Measurements from ENCODE around the gene EPAS1. TPM values are rescaled to one million over a fixed set of nuclear protein-coding genes. Genes with fewer than 3 reads are reported as not detected.

Gene EPAS1
- total RNA-seq, 1 experiment from 2014 or later, result 8.5 TPM

DNA sequence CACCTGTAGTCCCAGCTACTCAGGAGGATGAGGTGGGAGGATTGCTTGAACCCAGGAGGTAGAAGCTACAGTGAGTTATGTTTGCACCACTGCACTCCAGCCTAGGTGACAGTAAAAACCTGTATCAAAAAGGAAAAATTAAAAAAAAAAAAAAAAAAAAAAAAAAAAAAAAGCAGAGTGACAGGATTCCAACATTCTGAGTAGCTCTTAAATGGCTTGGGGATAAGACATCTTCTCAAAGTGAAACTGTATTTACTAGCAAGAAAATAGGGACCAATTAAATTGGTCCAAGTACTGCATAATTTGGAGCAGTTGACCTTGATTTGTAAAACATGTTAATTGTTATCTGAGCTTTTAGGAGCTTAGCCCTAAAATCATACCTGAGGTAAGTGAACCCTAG is 116.4 kb downstream of the EPAS1 start:
- no peak for ATAC-seq
- Mint-ChIP-seq H3K36me3 (peaks cover 26% of the 10 kb centered on the region), H3K27me3 (ENCODE audit: low read depth) (no peaks in the 10 kb centered on the region), H3K4me1 (peaks cover 5% of the 10 kb centered on the region; the same call in 1 of the 2 replicates), H3K9me3 (peaks cover 34% of the 10 kb centered on the region), H3K27ac (no peak overlapping the region), H3K4me3 (no peak overlapping the region)
- TF ChIP-seq, protein P1, sequence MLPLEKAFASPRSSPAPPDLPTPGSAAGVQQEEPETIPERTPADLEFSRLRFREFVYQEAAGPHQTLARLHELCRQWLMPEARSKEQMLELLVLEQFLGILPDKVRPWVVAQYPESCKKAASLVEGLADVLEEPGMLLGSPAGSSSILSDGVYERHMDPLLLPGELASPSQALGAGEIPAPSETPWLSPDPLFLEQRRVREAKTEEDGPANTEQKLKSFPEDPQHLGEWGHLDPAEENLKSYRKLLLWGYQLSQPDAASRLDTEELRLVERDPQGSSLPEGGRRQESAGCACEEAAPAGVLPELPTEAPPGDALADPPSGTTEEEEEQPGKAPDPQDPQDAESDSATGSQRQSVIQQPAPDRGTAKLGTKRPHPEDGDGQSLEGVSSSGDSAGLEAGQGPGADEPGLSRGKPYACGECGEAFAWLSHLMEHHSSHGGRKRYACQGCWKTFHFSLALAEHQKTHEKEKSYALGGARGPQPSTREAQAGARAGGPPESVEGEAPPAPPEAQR (CRISPR knock-in tag; IDR thresholded peaks at IDR 0.05), result no peak
- TF ChIP-seq, protein P2, sequence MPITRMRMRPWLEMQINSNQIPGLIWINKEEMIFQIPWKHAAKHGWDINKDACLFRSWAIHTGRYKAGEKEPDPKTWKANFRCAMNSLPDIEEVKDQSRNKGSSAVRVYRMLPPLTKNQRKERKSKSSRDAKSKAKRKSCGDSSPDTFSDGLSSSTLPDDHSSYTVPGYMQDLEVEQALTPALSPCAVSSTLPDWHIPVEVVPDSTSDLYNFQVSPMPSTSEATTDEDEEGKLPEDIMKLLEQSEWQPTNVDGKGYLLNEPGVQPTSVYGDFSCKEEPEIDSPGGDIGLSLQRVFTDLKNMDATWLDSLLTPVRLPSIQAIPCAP (CRISPR knock-in tag; IDR thresholded peaks at IDR 0.05), result no peak
- TF ChIP-seq, protein P3, sequence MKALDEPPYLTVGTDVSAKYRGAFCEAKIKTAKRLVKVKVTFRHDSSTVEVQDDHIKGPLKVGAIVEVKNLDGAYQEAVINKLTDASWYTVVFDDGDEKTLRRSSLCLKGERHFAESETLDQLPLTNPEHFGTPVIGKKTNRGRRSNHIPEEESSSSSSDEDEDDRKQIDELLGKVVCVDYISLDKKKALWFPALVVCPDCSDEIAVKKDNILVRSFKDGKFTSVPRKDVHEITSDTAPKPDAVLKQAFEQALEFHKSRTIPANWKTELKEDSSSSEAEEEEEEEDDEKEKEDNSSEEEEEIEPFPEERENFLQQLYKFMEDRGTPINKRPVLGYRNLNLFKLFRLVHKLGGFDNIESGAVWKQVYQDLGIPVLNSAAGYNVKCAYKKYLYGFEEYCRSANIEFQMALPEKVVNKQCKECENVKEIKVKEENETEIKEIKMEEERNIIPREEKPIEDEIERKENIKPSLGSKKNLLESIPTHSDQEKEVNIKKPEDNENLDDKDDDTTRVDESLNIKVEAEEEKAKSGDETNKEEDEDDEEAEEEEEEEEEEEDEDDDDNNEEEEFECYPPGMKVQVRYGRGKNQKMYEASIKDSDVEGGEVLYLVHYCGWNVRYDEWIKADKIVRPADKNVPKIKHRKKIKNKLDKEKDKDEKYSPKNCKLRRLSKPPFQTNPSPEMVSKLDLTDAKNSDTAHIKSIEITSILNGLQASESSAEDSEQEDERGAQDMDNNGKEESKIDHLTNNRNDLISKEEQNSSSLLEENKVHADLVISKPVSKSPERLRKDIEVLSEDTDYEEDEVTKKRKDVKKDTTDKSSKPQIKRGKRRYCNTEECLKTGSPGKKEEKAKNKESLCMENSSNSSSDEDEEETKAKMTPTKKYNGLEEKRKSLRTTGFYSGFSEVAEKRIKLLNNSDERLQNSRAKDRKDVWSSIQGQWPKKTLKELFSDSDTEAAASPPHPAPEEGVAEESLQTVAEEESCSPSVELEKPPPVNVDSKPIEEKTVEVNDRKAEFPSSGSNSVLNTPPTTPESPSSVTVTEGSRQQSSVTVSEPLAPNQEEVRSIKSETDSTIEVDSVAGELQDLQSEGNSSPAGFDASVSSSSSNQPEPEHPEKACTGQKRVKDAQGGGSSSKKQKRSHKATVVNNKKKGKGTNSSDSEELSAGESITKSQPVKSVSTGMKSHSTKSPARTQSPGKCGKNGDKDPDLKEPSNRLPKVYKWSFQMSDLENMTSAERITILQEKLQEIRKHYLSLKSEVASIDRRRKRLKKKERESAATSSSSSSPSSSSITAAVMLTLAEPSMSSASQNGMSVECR (CRISPR knock-in tag; IDR thresholded peaks at IDR 0.05; ENCODE audit: borderline replicate concordance), result no peak
- TF ChIP-seq SOX15 (CRISPR knock-in tag; IDR thresholded peaks at IDR 0.05), result no peak
- CTCF ChIA-PET, result interaction anchor here (1.4 kb wide), 1 partner anchor 355 kb away, joined by 3 read pairs; no protein-coding TSS in a partner anchor
- POLR2A ChIA-PET, result no interaction called here
- DNase-seq (ENCODE audit: low spot score), result no peak

DNA sequence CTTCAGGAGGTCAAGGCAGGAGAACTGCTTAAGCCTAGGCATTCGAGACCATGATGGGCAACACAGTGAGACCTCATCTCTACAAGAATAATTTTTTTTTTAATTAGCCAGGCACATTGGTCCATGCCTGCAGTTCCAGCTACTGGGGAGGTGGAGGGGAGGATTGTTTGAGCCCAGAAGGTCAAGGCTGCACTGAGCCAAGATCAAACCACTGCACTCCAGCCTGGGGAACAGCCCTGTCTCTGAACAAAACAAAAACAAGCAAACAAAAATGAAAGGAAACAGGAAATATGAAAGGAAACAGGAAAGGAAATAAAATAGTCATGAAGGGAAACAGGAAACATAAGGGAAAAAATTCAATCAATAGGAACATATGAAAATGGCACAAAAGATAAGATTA is 117.5 kb downstream of the EPAS1 start:
- POLR2A ChIA-PET, result no interaction called here
- TF ChIP-seq SP1 (CRISPR knock-in tag; conservative IDR thresholded peaks at IDR 0.05) (no peak), ZNF671 (CRISPR knock-in tag; IDR thresholded peaks at IDR 0.05) (no peak), GABPB1 (CRISPR knock-in tag; IDR thresholded peaks at IDR 0.05) (no peak), HMGA2 (CRISPR knock-in tag; IDR thresholded peaks at IDR 0.05) (no peak), FOXJ3 (CRISPR knock-in tag; IDR thresholded peaks at IDR 0.05; ENCODE audit: borderline replicate concordance) (no peak), ZNF396 (CRISPR knock-in tag; IDR thresholded peaks at IDR 0.05; ENCODE audit: borderline replicate concordance) (no peak), GTF2I (CRISPR knock-in tag; conservative IDR thresholded peaks at IDR 0.05) (no peak), NFYB (CRISPR knock-in tag; conservative IDR thresholded peaks at IDR 0.05; ENCODE audit: low read depth) (no peak), ZNF263 (CRISPR knock-in tag; IDR thresholded peaks at IDR 0.05; ENCODE audit: low read depth) (no peak), JAZF1 (CRISPR knock-in tag; IDR thresholded peaks at IDR 0.05) (no peak), ZNF138 (CRISPR knock-in tag; conservative IDR thresholded peaks at IDR 0.05) (no peak), OVOL2 (CRISPR knock-in tag; IDR thresholded peaks at IDR 0.05; ENCODE audit: borderline replicate concordance) (no peak)
- TF ChIP-seq, protein P4, sequence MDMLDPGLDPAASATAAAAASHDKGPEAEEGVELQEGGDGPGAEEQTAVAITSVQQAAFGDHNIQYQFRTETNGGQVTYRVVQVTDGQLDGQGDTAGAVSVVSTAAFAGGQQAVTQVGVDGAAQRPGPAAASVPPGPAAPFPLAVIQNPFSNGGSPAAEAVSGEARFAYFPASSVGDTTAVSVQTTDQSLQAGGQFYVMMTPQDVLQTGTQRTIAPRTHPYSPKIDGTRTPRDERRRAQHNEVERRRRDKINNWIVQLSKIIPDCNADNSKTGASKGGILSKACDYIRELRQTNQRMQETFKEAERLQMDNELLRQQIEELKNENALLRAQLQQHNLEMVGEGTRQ (CRISPR knock-in tag; IDR thresholded peaks at IDR 0.05), result no peak
- TF ChIP-seq, protein P5, sequence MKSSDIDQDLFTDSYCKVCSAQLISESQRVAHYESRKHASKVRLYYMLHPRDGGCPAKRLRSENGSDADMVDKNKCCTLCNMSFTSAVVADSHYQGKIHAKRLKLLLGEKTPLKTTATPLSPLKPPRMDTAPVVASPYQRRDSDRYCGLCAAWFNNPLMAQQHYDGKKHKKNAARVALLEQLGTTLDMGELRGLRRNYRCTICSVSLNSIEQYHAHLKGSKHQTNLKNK (CRISPR knock-in tag; IDR thresholded peaks at IDR 0.05), result no peak
- TF ChIP-seq, protein P6, sequence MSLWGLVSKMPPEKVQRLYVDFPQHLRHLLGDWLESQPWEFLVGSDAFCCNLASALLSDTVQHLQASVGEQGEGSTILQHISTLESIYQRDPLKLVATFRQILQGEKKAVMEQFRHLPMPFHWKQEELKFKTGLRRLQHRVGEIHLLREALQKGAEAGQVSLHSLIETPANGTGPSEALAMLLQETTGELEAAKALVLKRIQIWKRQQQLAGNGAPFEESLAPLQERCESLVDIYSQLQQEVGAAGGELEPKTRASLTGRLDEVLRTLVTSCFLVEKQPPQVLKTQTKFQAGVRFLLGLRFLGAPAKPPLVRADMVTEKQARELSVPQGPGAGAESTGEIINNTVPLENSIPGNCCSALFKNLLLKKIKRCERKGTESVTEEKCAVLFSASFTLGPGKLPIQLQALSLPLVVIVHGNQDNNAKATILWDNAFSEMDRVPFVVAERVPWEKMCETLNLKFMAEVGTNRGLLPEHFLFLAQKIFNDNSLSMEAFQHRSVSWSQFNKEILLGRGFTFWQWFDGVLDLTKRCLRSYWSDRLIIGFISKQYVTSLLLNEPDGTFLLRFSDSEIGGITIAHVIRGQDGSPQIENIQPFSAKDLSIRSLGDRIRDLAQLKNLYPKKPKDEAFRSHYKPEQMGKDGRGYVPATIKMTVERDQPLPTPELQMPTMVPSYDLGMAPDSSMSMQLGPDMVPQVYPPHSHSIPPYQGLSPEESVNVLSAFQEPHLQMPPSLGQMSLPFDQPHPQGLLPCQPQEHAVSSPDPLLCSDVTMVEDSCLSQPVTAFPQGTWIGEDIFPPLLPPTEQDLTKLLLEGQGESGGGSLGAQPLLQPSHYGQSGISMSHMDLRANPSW (CRISPR knock-in tag; conservative IDR thresholded peaks at IDR 0.05; ENCODE audit: low read depth), result no peak
- TF ChIP-seq, protein P7, sequence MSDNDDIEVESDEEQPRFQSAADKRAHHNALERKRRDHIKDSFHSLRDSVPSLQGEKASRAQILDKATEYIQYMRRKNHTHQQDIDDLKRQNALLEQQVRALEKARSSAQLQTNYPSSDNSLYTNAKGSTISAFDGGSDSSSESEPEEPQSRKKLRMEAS (CRISPR knock-in tag; IDR thresholded peaks at IDR 0.05), result no peak
- TF ChIP-seq, protein P8, sequence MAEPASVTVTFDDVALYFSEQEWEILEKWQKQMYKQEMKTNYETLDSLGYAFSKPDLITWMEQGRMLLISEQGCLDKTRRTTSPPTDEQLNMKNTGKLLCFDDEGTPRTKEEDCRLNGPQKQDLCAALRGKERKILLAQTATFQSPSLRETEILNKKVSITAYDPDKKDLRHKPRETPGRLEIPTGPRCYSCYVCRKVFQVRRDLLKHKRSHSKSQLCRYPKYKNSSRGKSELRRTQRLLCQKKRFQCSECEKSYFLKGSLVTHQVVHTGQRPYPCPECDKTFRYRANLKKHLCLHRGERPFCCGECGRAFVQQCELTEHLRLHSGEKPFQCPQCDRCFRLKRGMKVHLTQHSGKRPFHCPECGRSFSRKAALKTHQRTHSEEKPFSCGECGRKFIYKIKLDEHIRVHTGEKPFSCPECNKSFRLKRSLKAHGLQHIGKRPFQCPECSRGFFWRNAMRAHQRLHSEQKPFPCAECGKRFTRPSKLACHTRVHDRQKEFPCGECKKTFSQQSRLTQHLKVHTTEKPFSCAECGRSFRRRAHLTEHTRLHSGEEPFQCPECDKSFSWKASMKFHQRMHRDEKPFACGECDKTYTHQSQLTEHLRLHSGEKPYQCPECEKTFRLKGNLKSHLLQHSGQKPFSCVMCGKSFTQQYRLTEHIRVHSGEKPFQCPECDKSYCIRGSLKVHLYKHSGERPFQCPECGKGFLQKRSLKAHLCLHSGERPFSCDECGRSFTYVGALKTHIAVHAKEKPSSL (CRISPR knock-in tag; conservative IDR thresholded peaks at IDR 0.05), result no peak
- TF ChIP-seq, protein P2 (CRISPR knock-in tag; IDR thresholded peaks at IDR 0.05), result no peak

More for the DNA sequence above, 117.5 kb downstream of the EPAS1 start:
- no peaks in the 10 kb centered on the region for H3K27me3 Mint-ChIP-seq (ENCODE audit: low read depth)
- 0 out of 2 replicates have a peak, but pooled peaks cover 5% of the 10 kb centered on the region for H3K4me1 Mint-ChIP-seq
- ATAC-seq (no peak), DNase-seq (ENCODE audit: low spot score) (no peak)
- no peak overlapping the region for H3K27ac Mint-ChIP-seq
- H3K4me3 Mint-ChIP-seq, result no peak overlapping the region
- peaks cover 45% of the 10 kb centered on the region for H3K9me3 Mint-ChIP-seq
- CTCF ChIA-PET, result interaction anchor here (1.4 kb wide), 1 partner anchor 357 kb away, joined by 3 read pairs; no protein-coding TSS in a partner anchor
- H3K36me3 Mint-ChIP-seq, result peaks cover 35% of the 10 kb centered on the region

Data from WTC11 (cell line).